GM12878 (cell line): ENCODE data around the gene GYG2. TPM values are rescaled to one million over a fixed set of nuclear protein-coding genes. Genes with fewer than 3 reads are reported as not detected.

ENCODE experiments used
- ATAC-seq: fragments of 200-7000 bp; cut with Tn5 transposase; 3 replicates; pipeline ENCODE4 v1.9.1; 2020; ENCODE audit warnings: mild to moderate bottlenecking, moderate library complexity
- BruUV-seq: library from RNA; stranded (reverse); fragments of 400-500 nt; replicated peaks from 2 replicates; lab custom pipeline; 2021; lab: Mats Ljungman, UMichigan
- CTCF ChIA-PET: fragments of 300-600 bp; sonication (Branson Sonifier 250); formaldehyde crosslinking; extraction: SDS; loops from one replicate; lab custom pipeline; 2021; ENCODE audit warnings: inconsistent platforms; lab: Yijun Ruan, JAX
- POLR2A ChIA-PET: fragments of 350-600 bp; formaldehyde crosslinking; extraction: SDS; loops from one replicate; lab custom pipeline; 2021; ENCODE audit warnings: inconsistent platforms; lab: Charles Lee
- RAD21 ChIA-PET: fragments of 300-600 bp; sonication (Branson Sonifier 250); formaldehyde crosslinking; loops from one replicate; lab custom pipeline; 2023; ENCODE audit warnings: antibody characterized with exemption; ENCODE audit not compliant: unreplicated experiment; lab: Charles Lee
- SMC1A ChIA-PET: fragments of 300-600 bp; sonication (Branson Sonifier 250); formaldehyde crosslinking; loops from one replicate; lab custom pipeline; 2023; ENCODE audit not compliant: unreplicated experiment, uncharacterized antibody; lab: Charles Lee
- DNase-seq: peaks from one replicate; pipeline ENCODE4 v3.0.0-alpha.2; 2011; ENCODE audit warnings: low read depth, low spot score
- FAIRE-seq: peaks from 3 replicates; lab custom pipeline; 2011; peaks lifted over from hg19 to GRCh38; lab: Jason Lieb, UNC
- H2AFZ ChIP-seq: 2 replicates; pipeline ENCODE4 v1.6.0; 2011; ENCODE audit warnings: low read depth, low read length, control low read depth; ENCODE audit not compliant: control insufficient read depth
- H3K27ac ChIP-seq: 2 replicates; pipeline ENCODE4 v1.5.1; 2011; ENCODE audit warnings: control low read depth; ENCODE audit not compliant: control insufficient read depth, insufficient read depth
- H3K27me3 ChIP-seq, 2 experiments: replicated peaks in 1 of 2; 2 replicates each; pipeline versions ENCODE4 v1.6.0 to v1.6.1; 2011; ENCODE audit warnings: low read length in 1 of 2; ENCODE audit not compliant: control insufficient read depth in 2 of 2, insufficient read depth in 2 of 2
- H3K36me3 ChIP-seq, 2 experiments: 2 replicates each; pipeline ENCODE4 v1.5.1; 2011; ENCODE audit warnings: low read length in 1 of 2; ENCODE audit not compliant: control insufficient read depth in 2 of 2, insufficient read depth in 2 of 2
- H3K4me1 ChIP-seq: 2 replicates; pipeline ENCODE4 v1.6.1; 2011; ENCODE audit warnings: mild to moderate bottlenecking, low read length, moderate library complexity, mixed read lengths; ENCODE audit not compliant: control insufficient read depth, insufficient read depth
- H3K4me2 ChIP-seq: 2 replicates; pipeline ENCODE4 v1.6.0; 2011; ENCODE audit warnings: control low read depth; ENCODE audit not compliant: control insufficient read depth, insufficient read depth
- H3K4me3 ChIP-seq: fragments of 200-600 bp; sonication (generic); 2 replicates; pipeline ENCODE4 v1.5.1; 2016
- H3K79me2 ChIP-seq: 2 replicates; pipeline ENCODE4 v1.6.0; 2011; ENCODE audit warnings: low read length; ENCODE audit not compliant: control insufficient read depth, insufficient read depth
- H3K9ac ChIP-seq: 2 replicates; pipeline ENCODE4 v1.8.0; 2011; ENCODE audit warnings: low read length, control low read depth, mixed read lengths; ENCODE audit not compliant: control insufficient read depth, insufficient read depth
- H3K9me3 ChIP-seq: replicated peaks from 3 replicates; pipeline ENCODE4 v1.5.1; 2011; ENCODE audit warnings: mild to moderate bottlenecking, low read length; ENCODE audit not compliant: control insufficient read depth, insufficient read depth
- H4K20me1 ChIP-seq: 2 replicates; pipeline ENCODE4 v1.6.0; 2011; ENCODE audit not compliant: control insufficient read depth, insufficient read depth
- ATF7 ChIP-seq: fragments of 450-650 bp; IDR thresholded peaks from 2 replicates; pipeline ENCODE4 v1.6.1; 2016; ENCODE audit warnings: low read depth, mild to moderate bottlenecking
- CHD4 ChIP-seq: fragments of 200-600 bp; sonication (generic); IDR thresholded peaks from 2 replicates; pipeline ENCODE4 v1.6.1; 2016; ENCODE audit warnings: mild to moderate bottlenecking
- IKZF1 ChIP-seq: fragments of 450-650 bp; conservative IDR thresholded peaks from 2 replicates; pipeline ENCODE4 v1.6.1; 2017; ENCODE audit warnings: antibody characterized with exemption, mild to moderate bottlenecking
- MEF2B ChIP-seq: fragments of 450-650 bp; IDR thresholded peaks from 2 replicates; pipeline ENCODE4 v1.6.1; 2018; ENCODE audit warnings: mild to moderate bottlenecking, moderate library complexity; ENCODE audit not compliant: partially characterized antibody, poor library complexity, severe bottlenecking
- RFX5 ChIP-seq: IDR thresholded peaks from 2 replicates; pipeline ENCODE4 v1.6.1; 2011; ENCODE audit warnings: low read depth, low read length, improper control_type of control experiment
- RUNX3 ChIP-seq: IDR thresholded peaks from 2 replicates; pipeline ENCODE4 v1.6.1; 2012; ENCODE audit warnings: low read length, inconsistent platforms
- SIN3A ChIP-seq: IDR thresholded peaks from 2 replicates; pipeline ENCODE4 v1.6.1; 2012; ENCODE audit warnings: low read depth, low read length, improper control_type of control experiment
- SREBF2 ChIP-seq: IDR thresholded peaks from 2 replicates; pipeline ENCODE4 v1.6.1; 2012; ENCODE audit warnings: mild to moderate bottlenecking, low read length
- WGBS: methylation state at CpG from one replicate; pipeline ENCODE4 v1.1.6; 2016; ENCODE audit warnings: low lambda C conversion rate; ENCODE audit not compliant: insufficient replicate concordance, insufficient coverage; ENCODE audit errors: missing lambda C conversion rate; 5-methylcytosine and 5-hydroxymethylcytosine counted together
- in situ Hi-C: fragments of 300-500 bp; cut with MboI; formaldehyde crosslinking; loops from 9 replicates; pipeline ENCODE4 v1.14.3; 2018; ENCODE audit warnings: mixed read lengths
- intact Hi-C: fragments of 100-400 bp; cut with micrococcal nuclease; formaldehyde crosslinking; loops from one replicate; pipeline ENCODE4 v1.14.2; 2022; ENCODE audit not compliant: unreplicated experiment
- polyA plus RNA-seq, 11 experiments: library from polyadenylated mRNA; depleted of rRNA in 4 of 11; unstranded in 6 of 11; stranded (reverse) in 5 of 11; fragments of >200 nt; fragmentation: Nextera tagmentation in 4 of 11; fragmentation: Illumina TruSeq in 1 of 11; extraction: Ambion mirVana in 4 of 11; extraction: Trizol in 1 of 11; gene quantifications; 1 replicate in 1 of 11; 2 replicates in 10 of 11; pipeline versions ENCODE4 v1.2.1 to v1.2.3, GENCODE V29; 2011 to 2016; ENCODE audit warnings: inconsistent platforms in 2 of 11, missing spikeins in 2 of 11, low read depth in 1 of 11
- total RNA-seq, 4 experiments: library from RNA; depleted of rRNA in 3 of 4; stranded (reverse); fragments of >200 nt in 3 of 4; fragmentation: Illumina TruSeq in 1 of 4; extraction: Trizol in 1 of 4; gene quantifications; 2 replicates each; pipeline versions ENCODE4 v1.2.1 to v1.2.3, GENCODE V29; 2013 to 2021
- TF ChIP-seq, protein P1 (sequence below): fragments of 450-650 bp; IDR thresholded peaks from 2 replicates; pipeline ENCODE4 v1.6.1; 2017; ENCODE audit warnings: borderline replicate concordance

GYG2 gene
- total and polyA plus RNA-seq, 10 of the 15 experiments (the other 5 are each of a cell fraction or from before 2014, with no cell fraction given) = 0.05 TPM; not detected in 9

DNA sequence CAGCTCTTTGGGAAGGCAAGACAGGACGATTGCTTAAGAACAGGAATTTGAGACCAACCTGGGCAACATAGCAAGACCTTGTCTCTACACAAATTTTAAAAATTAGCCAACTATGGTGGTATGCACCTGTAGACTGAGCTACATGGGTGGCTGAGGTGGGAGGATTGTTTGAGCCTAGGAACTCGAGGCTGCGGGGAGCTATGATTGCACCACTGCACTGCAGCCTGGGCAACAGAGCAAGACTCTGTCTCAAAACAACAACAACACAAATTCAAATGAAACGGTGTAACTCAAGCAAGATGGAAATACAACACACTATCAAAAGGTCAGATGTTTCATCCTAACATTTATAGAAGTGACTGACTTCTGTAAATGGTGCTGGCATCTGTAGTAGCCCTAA lies 39.8 kb upstream of the GYG2 start:
- intact Hi-C loops (no loop called here), in situ Hi-C loops (no loop called here)
- no peaks in the 10 kb centered on the region for H3K4me1 ChIP-seq
- H3K79me2 ChIP-seq = no peaks in the 10 kb centered on the region
- no peak overlapping the region for H3K4me2 ChIP-seq
- H3K36me3 ChIP-seq = no peaks in the 10 kb centered on the region
- FAIRE-seq (no peak), ATAC-seq (no peak), DNase-seq (no peak)
- no peaks in the 10 kb centered on the region for H3K9me3 ChIP-seq
- H2AFZ ChIP-seq = no peak overlapping the region
- ChIA-PET SMC1A (no interaction called here), POLR2A (no interaction called here), RAD21 (no interaction called here), CTCF (no interaction called here)
- H3K27me3 ChIP-seq = peaks cover 0 to 1% of the 10 kb centered on the region in 2 experiments; a peak in 1 of 4 replicates
- WGBS = 0% methylated on average over 4 of the region's 4 CpGs
- BruUV-seq = no TSS peak
- TF ChIP-seq RFX5 (no peak), MEF2B (no peak), SREBF2 (no peak), CHD4 (no peak), ATF7 (no peak), IKZF1 (no peak), SIN3A (no peak), RUNX3 (no peak)
- TF ChIP-seq, protein P1, sequence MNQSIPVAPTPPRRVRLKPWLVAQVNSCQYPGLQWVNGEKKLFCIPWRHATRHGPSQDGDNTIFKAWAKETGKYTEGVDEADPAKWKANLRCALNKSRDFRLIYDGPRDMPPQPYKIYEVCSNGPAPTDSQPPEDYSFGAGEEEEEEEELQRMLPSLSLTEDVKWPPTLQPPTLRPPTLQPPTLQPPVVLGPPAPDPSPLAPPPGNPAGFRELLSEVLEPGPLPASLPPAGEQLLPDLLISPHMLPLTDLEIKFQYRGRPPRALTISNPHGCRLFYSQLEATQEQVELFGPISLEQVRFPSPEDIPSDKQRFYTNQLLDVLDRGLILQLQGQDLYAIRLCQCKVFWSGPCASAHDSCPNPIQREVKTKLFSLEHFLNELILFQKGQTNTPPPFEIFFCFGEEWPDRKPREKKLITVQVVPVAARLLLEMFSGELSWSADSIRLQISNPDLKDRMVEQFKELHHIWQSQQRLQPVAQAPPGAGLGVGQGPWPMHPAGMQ = no peak
- H3K4me3 ChIP-seq = no peak overlapping the region
- H3K9ac ChIP-seq = no peak overlapping the region
- no peaks in the 10 kb centered on the region for H4K20me1 ChIP-seq
- no peak overlapping the region for H3K27ac ChIP-seq
